Measurements from ENCODE around the gene KRT78.
"Not testable (repeated sequence)": the region's sequence is repeated elsewhere in the genome, so short reads cannot be mapped to it uniquely, and the experiment has no call there.

Gene KRT78

GRCh38 chr12:52796429-52796794, 52.4 kb downstream of the KRT78 start:
- CTCF ChIA-PET: interaction anchor here (0.8 to 1.1 kb wide), 2 partner anchors 15 to 69 kb away, joined by 3 read pairs; no protein-coding TSS in a partner anchor
- POLR2A ChIA-PET: no interaction called here
- DNase-seq (ENCODE audit: extremely low spot score): no peak
- no peak for TF ChIP-seq ARNT (IDR thresholded peaks at IDR 0.05)
- TF ChIP-seq PKNOX1 (IDR thresholded peaks at IDR 0.05): no peak
- no peak for TF ChIP-seq FOXA1 (IDR thresholded peaks at IDR 0.05)
- no peak for TF ChIP-seq FOXM1 (IDR thresholded peaks at IDR 0.05; ENCODE audit: borderline replicate concordance)

GRCh38 chr12:52795694-52796428, 52.9 kb downstream of the KRT78 start, which contains the start of gene KRT3:
Gene KRT3 (minus strand): TSS chr12:52796117. CDS start chr12:52796042, 75 bp downstream.
- POLR2A ChIA-PET: no interaction called here
- no peak for DNase-seq (ENCODE audit: extremely low spot score)
- CTCF ChIA-PET: interaction anchor here (0.8 to 1.1 kb wide), 2 partner anchors 14 to 70 kb away, joined by 3 read pairs; no protein-coding TSS in a partner anchor
- TF ChIP-seq L3MBTL2 (conservative IDR thresholded peaks at IDR 0.05) (no peak), BHLHE40 (IDR thresholded peaks at IDR 0.05; ENCODE audit: borderline replicate concordance) (no peak), FOXM1 (IDR thresholded peaks at IDR 0.05; ENCODE audit: borderline replicate concordance) (no peak), ARNT (IDR thresholded peaks at IDR 0.05) (no peak), ELF4 (IDR thresholded peaks at IDR 0.05) (no peak), HDGF (IDR thresholded peaks at IDR 0.05; ENCODE audit: borderline replicate concordance) (no peak), SUZ12 (IDR thresholded peaks at IDR 0.05) (no peak), FOXK2 (IDR thresholded peaks at IDR 0.05) (no peak), TARDBP (IDR thresholded peaks at IDR 0.05) (no peak), PKNOX1 (IDR thresholded peaks at IDR 0.05) (no peak), CTBP1 (IDR thresholded peaks at IDR 0.05; ENCODE audit: borderline replicate concordance) (no peak), ZNF384 (IDR thresholded peaks at IDR 0.05) (no peak), FOXA1 (IDR thresholded peaks at IDR 0.05) (no peak)

- POLR2A ChIA-PET; DNase-seq (ENCODE audit: extremely low spot score): not testable (repeated sequence)
- CTCF ChIA-PET: interaction anchor here (0.6 kb wide), 1 partner anchor 511 kb away, joined by 3 read pairs; no protein-coding TSS in a partner anchor
These were observed 53.5 kb downstream of the KRT78 start for GRCh38 chr12:52795332-52795674.

GRCh38 chr12:52794479-52795331, 54.1 kb downstream of the KRT78 start:
- no peak for DNase-seq (ENCODE audit: extremely low spot score)
- ChIA-PET POLR2A (no interaction called here), CTCF (interaction anchor here (0.6 kb wide), 1 partner anchor 510 kb away, joined by 3 read pairs; no protein-coding TSS in a partner anchor)
- TF ChIP-seq ARNT (IDR thresholded peaks at IDR 0.05) (no peak), PKNOX1 (IDR thresholded peaks at IDR 0.05) (no peak), ZNF384 (IDR thresholded peaks at IDR 0.05) (no peak), SUZ12 (IDR thresholded peaks at IDR 0.05) (no peak), SP1 (IDR thresholded peaks at IDR 0.05) (no peak), FOXM1 (IDR thresholded peaks at IDR 0.05; ENCODE audit: borderline replicate concordance) (no peak), BHLHE40 (IDR thresholded peaks at IDR 0.05; ENCODE audit: borderline replicate concordance) (no peak)

GRCh38 chr12:52792185-52793029, 56.4 kb downstream of the KRT78 start:
- DNase-seq (ENCODE audit: extremely low spot score): no peak
- POLR2A ChIA-PET: no interaction called here
- TF ChIP-seq PKNOX1 (IDR thresholded peaks at IDR 0.05): no peak
- CTCF ChIA-PET: no interaction called here
